ENCODE data around the gene ACTL9.

ACTL9 gene

DNA sequence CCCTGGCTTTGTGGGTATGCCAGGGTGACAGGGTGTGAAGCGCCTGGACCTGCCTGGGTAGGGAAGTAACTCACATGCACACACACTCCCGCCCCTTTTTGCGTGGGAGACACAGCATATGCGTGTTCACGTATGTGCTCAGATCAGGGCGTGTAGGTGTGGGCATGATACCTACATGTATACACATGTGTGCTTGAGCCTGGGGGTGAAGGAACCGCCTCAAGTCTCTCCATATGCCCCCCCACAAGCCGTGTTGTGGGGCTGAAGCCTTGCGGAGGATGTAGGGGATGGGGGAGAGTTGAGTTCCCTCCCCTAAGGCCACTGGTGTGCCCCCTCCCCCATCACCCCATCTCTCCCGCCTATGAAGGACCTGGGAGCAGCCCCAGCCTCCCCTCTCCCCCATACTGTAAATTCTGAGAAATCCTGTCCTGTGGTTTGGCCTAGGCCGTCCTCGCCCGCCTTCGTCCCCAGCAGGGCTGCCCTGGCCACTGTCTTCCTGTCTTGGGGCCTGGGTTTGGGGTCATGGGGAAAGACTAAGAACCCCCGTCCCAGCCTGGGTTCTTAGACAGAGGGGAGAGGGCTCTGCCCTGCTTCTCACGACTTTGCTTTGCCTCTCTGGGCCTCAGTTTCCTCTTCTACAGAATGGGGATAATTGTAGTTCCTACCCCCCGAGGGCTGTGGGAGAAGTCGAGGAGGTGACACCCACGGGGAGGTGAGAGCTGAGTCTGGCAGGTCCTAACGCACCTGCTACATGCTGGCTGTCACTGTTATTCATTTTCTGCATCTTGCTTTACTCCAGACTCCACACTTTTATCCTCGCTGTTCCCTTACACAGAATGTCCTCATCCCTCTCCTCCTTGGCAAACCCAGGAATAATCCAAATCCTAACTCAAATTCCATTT, 14.3 kb downstream of the ACTL9 start:
- no peak for DNase-seq

DNA sequence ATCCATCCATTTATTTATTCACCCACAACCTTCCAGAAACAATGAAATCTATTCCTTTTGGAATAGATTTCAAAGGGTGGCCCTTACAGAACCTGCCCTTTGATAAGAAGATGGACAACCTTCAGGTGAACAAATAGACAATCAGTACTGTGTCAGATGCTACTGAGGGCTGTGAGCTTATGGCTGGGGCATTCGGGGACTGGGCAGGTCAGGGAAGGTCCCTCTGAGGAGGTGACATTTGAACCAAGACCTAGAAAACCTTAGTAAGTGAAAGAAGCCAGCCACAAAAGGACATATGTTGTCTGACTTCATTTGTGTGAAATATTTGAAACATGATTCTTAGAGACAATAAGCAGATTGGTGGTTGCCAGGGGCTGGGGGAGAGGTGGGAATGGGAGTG, 15.7 kb downstream of the ACTL9 start:
- DNase-seq, result no peak

DNA sequence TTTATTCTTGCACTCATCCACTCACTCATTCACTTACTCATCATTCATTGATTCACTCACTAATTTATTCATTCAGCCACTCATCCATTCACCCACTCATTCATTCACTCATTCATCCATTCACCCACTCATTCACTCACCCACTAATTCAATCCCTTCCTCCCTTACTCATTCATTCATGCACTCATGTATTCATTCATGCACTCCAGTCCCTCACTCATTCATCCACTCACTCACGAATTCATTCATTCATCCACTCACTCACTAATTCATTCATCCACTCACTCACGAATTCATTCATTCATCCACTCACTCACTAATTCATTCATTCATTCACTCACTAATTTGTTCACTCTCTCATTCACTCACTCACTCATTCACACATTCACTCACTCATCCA, 16.1 kb downstream of the ACTL9 start:
- no peak for DNase-seq

DNA sequence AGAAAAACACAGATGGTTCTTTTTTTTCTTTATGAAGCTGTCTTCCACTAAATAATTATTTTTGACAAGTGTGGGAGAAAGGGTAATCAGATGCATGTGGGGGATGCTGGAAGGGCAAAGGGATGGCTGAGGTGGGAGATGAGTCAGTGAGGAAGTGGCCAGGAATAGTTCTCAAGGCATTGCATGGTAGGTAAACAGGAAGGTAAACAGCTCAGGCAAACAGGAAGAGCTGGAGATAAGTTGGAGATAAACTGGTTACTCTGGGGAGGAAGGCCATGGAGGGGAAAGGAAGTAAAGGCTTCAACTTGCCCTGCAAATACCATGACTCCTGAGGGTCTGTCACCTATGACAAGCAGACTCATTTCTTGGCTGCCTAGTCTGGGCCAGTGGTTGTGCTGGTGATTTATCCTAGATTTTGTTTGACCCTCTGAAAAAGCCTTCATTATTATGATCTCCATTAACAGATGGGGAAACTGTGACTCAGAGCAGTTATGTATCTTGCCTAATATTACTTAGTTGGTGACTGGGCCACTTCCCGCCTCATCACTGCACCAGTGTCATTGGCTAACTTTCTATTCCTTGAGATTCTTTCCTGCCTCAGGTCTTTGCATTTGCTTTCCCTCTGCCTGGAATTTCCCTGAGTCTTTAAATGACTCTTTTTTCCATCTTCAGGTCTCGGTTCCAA, 17.1 kb downstream of the ACTL9 start:
- DNase-seq, result no peak

DNA sequence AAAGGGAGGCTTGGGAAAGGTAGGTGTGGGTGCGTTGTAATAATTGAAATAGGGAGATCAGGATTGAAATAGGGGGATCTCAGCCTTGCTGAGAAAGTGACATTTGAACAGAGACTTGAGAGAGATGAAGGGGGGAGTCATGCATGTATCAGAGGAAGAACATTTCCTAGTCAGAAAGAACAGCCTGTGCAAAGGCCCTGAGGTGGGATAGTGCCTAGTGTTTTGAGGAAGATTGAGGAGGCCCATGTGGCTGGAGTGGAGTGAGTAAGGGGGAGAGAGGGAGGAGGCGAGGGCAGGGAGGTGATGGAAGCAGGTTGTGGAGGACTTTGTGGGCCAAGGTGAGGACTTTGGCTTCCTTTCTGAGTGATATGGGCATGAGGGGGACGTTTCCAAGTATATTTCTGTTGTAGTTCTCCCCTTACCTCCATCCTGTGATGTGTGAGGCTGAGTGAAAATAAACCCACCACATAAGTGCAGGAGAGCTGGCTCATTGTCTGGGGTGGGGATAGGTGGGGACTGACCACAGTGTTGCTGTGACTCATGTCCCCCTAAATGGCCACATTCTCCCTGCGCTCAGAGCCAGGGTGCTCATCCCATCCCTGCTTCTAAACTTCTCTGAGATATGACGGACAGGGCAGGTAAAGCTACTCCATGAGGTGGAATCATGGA, 17.8 kb downstream of the ACTL9 start:
- DNase-seq, result no peak

DNA sequence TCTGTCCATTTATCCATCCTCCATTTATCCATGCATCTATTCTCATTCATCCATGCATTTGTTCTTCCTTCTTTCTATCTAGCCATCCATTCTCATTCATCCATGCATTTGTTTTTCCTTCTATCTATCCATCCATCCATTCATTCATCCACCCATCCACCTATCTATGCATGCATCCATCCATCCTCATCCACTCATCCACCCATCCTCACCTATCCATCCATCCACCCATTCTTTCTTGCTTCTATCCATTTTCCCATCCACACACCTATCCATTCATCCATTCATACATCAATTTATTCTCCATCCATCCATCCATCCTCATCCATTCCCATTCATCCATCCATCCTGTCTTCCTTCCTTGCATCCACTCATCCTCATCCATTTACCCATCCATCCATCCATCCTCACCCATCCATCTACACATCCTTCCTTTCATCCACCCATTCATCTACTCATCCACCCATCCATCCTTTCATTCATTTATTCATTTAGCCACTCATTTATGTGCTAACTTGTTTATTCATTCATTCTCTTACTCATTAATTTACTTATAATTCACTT, 20.3 kb downstream of the ACTL9 start:
- DNase-seq, result no peak

DNA sequence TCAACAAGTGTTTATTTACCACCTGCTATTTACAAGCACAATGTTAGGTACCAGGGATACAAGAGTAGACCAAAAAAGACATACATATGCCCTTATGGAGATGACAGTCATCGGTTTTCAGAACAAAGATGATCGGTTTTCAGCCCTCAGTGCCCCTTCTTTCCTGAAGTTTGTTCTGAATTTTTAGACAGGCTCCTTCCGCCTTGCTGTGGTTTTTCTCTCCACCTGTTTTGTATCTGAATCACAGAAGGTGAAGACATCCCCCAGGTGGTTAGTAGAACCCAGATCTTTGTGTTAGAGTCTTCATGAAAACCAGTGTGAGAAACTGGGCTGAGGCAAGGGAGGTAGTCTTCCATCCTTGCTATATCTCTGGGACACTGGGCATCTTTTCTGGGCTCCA, 23.5 kb downstream of the ACTL9 start:
- DNase-seq, result no peak

DNA sequence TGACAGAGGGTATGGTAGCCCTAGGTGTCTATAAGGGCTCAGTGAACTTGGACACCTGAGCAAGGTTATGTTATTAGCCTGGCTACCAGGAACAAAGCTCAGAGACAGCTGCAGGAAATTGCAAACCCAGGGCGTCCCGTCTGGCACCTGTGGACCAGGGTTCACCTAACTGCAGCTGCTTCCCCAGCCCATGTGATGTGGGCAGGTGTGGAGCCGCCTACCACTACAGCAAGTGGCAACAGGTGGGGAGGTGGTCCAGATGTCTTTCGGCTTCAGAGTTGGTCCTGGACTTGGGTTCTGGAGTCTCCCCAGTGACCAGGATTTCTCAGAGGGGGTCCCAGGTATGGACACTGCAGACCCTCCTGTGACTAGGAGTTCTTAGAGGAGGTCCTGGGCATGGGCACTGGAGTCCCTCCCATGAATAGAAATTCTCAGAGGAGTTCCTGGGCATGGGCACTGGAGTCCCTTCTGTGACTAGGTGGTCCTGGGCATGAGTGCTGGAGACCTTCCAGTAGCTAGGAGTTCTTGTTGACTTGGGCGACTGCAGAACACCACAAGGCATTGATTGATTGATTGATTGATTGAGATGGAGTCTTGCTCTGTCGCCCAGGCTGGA, 25.2 kb downstream of the ACTL9 start:
- no peak for DNase-seq

DNA sequence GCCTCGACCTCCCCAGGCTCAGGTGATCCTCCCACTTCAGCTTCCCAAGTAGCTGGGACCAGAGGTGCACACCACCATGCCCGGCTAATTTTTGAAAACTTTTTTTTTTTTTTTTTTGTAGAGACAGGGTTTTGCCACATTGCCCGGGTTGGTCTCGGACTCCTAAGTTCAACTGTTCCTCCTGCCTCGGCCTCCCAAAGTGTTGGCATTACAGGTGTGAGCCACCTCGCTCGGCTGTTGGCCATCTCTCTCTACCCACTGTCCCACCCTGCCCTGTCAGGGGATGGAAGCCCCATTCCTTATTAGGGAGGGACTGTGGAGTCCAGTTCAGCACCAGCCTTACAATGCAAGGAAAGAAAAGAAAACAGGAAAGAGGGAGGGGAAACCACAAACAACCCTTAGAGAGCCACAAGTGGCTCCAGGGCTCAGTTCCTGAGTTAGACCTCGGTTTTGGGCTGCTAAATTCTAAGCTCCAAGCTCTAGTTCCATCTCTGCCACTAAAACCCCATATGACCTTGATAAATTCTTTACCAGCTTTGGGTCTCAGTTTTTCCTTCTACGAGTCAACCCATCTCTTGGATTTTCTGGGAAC, 31.7 kb downstream of the ACTL9 start:
- DNase-seq, result no peak

DNA sequence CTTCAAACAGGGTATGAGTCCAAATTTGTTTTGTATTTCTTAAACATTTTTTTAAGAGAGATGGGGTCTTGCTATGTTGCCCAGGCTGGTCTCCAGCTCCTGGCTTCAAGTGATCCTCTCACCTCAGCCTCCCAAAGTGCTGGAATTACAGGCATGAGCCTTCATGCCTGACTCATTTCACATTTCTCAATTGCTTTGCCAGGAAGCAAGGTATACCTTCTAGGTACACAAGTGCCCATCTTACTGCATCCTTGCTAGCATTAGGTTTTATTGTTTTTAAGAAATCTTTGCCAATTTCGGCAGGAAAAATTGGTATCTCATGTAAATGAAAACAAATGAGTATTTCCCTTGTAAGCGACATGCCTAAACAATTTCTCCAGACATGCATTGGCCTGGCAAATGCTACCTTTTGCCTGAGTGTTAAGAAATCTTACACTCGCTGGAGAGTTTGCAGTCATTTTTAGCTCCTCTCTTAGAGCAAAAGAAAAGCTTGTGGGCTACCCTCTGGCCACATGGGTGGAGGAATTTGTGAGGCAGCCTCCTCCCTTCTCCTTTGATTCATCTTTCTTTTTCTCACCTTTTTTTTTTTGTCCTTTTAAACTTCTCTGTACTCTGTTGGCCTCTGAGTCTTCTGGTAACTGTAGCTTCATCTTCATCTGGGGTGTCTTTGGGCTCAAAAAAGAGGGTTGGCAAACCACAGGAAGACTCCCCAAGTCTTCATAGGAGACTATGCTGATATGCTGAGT, 33.0 kb downstream of the ACTL9 start:
- no peak for DNase-seq

DNA sequence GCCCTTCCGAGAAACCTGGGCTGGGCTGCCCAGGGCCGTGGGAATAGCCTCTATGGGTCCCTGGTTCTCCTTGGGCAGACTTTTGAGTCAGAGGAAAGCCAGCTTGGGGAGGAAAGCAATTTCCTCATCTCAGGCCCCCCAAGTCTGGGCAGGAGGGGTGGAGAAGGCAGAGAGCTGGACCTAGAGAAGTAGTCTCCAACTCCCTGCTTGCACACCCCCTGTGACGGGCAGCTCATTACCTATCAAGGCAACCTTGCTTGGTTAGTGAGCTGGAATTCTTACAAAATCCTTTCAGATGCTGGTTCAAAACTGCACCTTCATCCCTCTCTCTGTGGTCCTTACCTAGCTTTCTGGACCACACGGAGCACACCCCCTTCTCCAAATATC, 33.9 kb downstream of the ACTL9 start:
- no peak for DNase-seq

DNA sequence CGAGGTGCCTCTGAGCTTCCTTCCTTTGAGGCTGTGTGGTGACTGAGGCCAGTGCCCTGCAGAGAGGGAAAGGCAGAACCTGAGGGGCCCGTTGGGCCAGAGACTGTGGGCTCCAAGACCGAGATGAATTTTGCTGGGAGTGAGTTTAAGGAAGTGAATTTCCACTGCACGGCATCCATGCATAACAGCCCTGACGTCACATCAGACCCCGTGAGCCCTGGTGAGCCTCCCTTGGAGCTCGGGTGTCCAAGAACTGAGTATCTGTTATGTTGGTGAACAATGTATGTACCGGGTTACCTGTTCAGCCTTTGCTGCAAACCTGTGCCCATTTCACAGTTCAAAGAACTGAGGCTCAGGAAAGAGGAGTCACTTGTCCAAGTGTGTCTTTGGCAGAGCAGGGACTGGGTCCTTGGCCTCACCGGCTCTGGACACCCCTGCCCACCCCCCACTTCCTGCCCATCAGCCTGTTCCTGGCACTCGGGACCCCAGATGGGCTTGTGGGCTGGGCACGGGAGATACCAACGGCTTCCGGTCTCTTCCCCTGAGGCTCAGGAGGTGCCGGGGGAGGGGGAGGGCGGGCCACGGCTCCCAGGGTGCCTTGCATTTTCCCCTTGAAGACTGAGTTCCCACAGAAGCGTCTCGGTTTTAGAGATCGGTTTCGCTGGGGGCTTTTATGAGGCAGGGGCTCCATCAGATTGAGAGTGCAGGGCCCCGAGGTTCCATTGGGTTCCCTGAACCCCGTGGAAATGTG, 34.5 kb downstream of the ACTL9 start:
- no peak for DNase-seq

DNA sequence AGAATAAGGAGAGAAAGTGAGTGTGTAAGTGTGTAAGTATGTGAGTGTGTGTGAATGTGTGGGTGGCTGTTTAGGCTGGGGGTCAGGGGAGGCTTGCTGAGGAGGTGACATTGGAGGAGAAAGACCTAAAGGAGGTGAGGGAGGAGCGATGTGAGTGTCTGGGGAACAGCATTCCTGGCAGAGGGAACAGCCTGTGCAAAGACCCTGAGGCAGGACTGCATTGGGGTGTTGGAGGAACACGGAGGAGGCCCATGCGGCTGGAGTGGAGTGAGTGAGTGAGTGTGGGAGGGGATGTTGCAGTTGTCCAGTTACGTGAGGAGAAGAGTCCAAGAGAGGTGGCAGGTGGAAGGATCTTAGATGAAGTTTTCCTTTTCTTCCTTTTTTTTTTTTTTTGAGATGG, 36.3 kb downstream of the ACTL9 start:
- DNase-seq, result no peak

DNA sequence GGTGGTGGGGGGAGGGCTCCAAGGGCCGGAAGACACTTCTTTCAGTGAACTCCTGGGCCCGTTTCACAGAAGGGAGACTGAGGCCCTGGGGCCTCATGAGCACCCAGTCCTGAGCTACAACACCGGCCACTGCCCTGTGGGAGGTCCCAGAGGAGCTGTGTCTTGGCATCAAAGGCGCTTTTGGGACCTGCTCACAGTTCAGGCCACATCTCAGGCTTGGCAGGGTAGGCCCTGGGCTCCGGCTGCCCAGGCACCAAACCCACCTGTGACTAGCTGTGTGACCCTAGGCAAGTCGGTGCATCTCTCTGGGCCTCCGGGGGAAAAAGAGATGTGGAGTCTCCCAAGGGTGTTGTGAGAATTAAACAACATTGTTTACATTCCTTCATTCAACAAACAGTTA, 38.7 kb downstream of the ACTL9 start:
- no peak for DNase-seq

DNA sequence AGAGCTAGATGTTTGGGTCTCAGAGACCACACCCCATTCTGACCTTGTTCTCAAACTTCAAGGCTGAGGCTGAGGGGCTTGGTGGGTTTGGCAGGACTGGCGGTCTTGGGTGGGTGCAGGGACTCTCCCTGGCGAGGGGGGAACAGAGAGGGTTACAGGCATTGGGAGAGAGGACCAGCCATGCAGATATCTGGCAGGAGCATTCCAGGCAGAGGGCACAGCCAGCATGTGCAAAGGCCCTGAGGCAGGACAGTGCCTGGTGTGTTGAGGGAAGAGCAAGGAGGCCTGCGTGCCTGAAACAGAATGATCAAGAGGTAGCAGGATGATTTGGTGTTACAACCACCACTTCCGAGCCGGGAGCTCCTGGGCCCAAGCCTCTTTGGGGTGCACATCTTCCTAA, 40.7 kb downstream of the ACTL9 start:
- DNase-seq, result no peak

DNA sequence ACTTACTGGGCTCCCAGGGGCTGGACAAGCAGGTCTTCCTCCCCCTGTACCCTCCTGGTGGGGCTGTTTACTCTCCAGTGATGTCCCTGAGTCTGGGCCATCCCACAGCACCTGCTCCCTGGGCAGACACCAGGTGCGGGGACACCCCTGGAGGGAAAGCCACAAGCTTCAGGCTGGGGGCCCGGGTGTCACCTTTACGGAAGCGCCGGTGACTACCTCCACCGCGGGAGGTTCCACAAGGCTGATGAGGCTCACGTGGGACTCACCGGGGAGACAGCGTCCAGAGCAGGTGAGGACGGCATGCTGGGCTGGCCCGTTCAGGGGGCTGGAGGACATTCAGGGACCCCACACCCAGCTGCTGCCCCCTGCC, 43.3 kb downstream of the ACTL9 start:
- no peak for DNase-seq

DNA sequence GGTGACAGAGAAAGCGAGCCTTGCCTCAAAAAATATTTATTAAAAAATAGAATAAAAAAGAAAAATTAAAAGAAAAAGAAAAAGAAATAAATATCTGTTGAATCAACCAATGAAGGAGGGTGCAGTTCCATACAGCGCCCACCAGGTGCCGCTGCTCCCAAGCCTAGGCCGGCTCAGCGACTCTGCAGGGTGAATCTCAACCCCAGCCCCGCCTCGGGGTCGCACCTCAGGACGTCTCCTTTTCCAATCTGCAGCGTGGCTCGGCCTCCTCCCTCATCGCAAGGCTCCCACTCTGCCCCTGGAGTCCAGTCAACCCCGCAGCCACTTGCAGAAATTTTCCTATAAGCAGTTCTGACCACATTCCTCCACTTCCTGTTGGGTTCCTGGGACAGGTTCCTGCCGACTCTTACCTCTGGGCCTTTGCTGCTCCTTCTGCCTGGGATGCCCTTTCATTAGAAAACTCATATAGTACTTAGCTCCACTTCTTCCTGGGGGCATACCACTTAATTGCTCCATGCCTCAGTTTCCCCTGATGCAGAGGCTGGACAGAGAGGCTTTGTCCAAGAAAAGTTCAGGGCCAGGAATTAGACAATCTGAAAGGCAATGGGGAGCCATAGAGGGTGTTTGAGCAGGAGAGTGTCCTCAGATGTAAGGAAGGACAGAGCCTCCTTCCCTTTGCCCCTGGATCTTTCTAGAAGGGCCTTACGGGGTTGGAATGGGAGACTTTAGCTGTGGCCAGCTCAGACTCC, 43.8 kb downstream of the ACTL9 start:
- DNase-seq, result no peak

DNA sequence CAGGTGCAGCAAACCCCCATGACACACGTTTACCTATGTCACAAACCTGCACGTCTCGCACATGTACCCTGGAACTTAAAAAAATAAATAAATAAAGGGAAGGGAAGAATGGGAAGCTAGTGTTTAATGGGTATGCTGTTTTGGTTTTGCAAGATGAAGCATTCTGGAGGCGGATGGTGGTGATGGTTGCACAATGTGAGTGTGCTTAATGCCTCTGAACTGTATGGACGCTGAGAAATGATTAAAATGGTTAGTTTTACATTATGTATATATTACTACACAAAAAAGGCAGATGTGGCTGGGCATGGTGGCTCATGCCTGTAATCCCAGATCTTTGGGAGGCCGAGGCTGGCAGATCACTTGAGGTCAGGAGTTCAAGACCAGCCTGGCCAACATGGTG, 50.4 kb downstream of the ACTL9 start:
- no peak for DNase-seq

All from NCI-H774 (cell line).